GM12874 (cell line): Measurements from ENCODE around the gene PIEZO2.

Source experiments
- CTCF ChIP-seq: IDR thresholded peaks from 2 replicates; pipeline ENCODE4 v1.5.1; 2011; ENCODE audit warnings: low read depth, mild to moderate bottlenecking, control low read depth, low read length, moderate library complexity; ENCODE audit not compliant: insufficient read depth

Gene PIEZO2

GRCh38 chr18:11002796-11003195 lies 146.6 kb downstream of the PIEZO2 start:
- no peak for TF ChIP-seq CTCF

GRCh38 chr18:11002277-11002676 lies 147.1 kb downstream of the PIEZO2 start:
- TF ChIP-seq CTCF = no peak

DNA sequence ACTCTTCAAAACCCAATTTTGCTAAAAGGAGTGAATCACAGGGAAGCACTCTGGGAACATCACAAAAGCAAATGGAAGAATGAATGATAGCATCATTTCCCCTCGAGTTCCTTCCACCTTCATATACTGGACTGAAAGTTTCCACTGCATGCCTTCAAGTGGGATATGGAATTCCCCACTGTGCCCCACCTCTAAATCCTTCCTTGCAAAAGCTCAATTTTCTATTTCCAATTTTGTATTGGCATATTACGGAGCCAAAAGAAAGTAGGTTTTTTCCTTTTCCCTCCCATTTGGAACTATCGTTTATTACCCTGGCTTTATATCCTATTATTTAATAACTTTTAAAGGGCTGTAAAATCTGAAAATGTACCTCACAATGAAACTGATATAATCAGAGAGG lies 149.3 kb downstream of the PIEZO2 start:
- TF ChIP-seq CTCF = no peak

DNA sequence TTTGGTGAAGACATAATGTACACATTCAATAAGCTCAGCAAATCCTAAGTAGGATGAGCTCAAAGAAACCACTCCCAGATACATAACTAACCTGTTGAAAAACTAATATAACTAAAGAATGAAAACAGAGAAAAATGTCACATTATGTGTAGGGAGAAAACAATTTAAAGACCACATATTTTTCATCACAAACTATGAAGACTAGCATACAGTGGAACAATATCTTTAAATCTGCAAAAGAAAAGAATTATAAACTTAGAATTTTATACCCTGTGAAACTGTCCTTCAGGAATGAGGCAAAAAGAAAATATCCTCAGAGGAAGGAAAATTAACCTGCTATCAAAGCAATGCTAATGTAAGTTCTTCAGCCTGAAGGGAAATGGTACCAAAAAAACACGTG lies 151.5 kb downstream of the PIEZO2 start:
- no peak for TF ChIP-seq CTCF

DNA sequence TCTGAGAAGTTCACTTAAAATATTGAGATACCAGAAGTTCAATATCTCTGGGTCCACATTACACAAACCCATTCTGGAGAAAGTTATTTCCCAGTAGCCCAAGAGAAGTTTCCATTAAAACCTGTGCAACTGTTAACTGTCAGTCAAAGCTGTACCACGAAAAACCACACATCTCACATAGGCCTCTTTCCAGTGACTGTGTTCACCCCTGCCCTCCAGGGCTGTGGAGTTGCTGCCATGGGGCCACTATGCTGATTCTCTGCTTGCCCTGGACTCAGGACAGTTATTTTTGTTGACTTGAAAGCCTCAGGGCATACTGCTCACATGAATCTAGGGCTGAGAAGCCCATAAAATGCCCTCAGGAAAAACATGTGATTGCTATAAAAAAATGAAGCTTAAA lies 153.8 kb downstream of the PIEZO2 start:
- no peak for TF ChIP-seq CTCF

GRCh38 chr18:10989486-10989885 lies 159.9 kb downstream of the PIEZO2 start:
- no peak for TF ChIP-seq CTCF

DNA sequence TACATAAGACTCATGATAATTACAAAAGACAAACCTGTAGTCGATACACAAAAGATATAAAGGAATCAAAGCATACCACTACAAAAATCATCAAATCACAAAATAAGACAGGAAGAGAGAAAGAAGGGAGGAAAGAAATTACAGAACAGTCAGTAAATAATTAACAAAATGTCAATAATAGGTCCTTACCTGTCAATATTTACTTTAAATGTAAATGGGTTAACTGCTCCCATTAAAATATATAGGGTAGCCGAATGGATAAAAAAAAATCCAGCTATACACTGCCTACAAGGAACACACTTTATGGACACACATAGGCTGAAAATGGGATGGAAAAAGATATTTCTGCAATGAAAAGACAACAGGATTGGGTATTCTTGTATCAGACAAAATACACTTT lies 163.7 kb downstream of the PIEZO2 start:
- TF ChIP-seq CTCF = no peak

- TF ChIP-seq CTCF = no peak
These were observed 170.0 kb downstream of the PIEZO2 start for GRCh38 chr18:10979411-10979810.
